ENCODE results near the gene PLK5.

Gene PLK5

GRCh38 chr19:1510807-1511206, 13.1 kb upstream of the PLK5 start:
- peaks cover 8% of the 10 kb centered on the region for H3K27me3 ChIP-seq (ENCODE audit: insufficient read depth, low read length)
- no peaks in the 10 kb centered on the region for H3K9me2 ChIP-seq (ENCODE audit: low read depth, low read length)
- H3K79me2 ChIP-seq (ENCODE audit: insufficient read depth, low read length): no peaks in the 10 kb centered on the region
- H3K36me3 ChIP-seq (ENCODE audit: insufficient read depth, low read length): no peaks in the 10 kb centered on the region
- H2AFZ ChIP-seq (ENCODE audit: low read length): no peak overlapping the region
- no peaks in the 10 kb centered on the region for H3K4me1 ChIP-seq (ENCODE audit: insufficient read depth, low read length, severe bottlenecking)
- H3K4me3 ChIP-seq (ENCODE audit: low read depth, low read length, poor library complexity, severe bottlenecking): no peak overlapping the region
- no peaks in the 10 kb centered on the region for H4K20me1 ChIP-seq (ENCODE audit: insufficient read depth, low read length)
- no peak for TF ChIP-seq CTCF (IDR thresholded peaks at IDR 0.05; ENCODE audit: low read length)
- no peak for TF ChIP-seq EZH2 (IDR thresholded peaks at IDR 0.05; ENCODE audit: borderline replicate concordance, low read length)
- no peak overlapping the region for H3K9ac ChIP-seq (ENCODE audit: low read length)
- no peaks in the 10 kb centered on the region for H3F3A ChIP-seq (ENCODE audit: insufficient read depth, low read length)
- H3K27ac ChIP-seq (ENCODE audit: low read depth, low read length, poor library complexity, severe bottlenecking): no peak overlapping the region
- no peak overlapping the region for H3K4me2 ChIP-seq (ENCODE audit: low read length)
- H3K9me3 ChIP-seq (ENCODE audit: low read length): no peaks in the 10 kb centered on the region

- Histone ChIP-seq H3K27ac (ENCODE audit: low read depth, low read length, poor library complexity, severe bottlenecking) (no peak overlapping the region), H3K4me3 (ENCODE audit: low read depth, low read length, poor library complexity, severe bottlenecking) (no peak overlapping the region), H3K9me3 (ENCODE audit: low read length) (no peaks in the 10 kb centered on the region), H3K27me3 (ENCODE audit: insufficient read depth, low read length) (peaks cover 8% of the 10 kb centered on the region), H3K4me2 (ENCODE audit: low read length) (no peak overlapping the region), H2AFZ (ENCODE audit: low read length) (no peak overlapping the region), H3F3A (ENCODE audit: insufficient read depth, low read length) (no peaks in the 10 kb centered on the region), H3K79me2 (ENCODE audit: insufficient read depth, low read length) (no peaks in the 10 kb centered on the region), H3K9me2 (ENCODE audit: low read depth, low read length) (no peaks in the 10 kb centered on the region), H4K20me1 (ENCODE audit: insufficient read depth, low read length) (no peaks in the 10 kb centered on the region), H3K36me3 (ENCODE audit: insufficient read depth, low read length) (no peaks in the 10 kb centered on the region), H3K9ac (ENCODE audit: low read length) (no peak overlapping the region), H3K4me1 (ENCODE audit: insufficient read depth, low read length, severe bottlenecking) (no peaks in the 10 kb centered on the region)
- TF ChIP-seq CTCF (IDR thresholded peaks at IDR 0.05; ENCODE audit: low read length) (no peak), EZH2 (IDR thresholded peaks at IDR 0.05; ENCODE audit: borderline replicate concordance, low read length) (no peak)
These were observed 12.3 kb upstream of the PLK5 start for GRCh38 chr19:1511318-1512317.

- Histone ChIP-seq H3K4me1 (ENCODE audit: insufficient read depth, low read length, severe bottlenecking) (no peaks in the 10 kb centered on the region), H3K9ac (ENCODE audit: low read length) (no peak within 1 kb of the TSS), H3F3A (ENCODE audit: insufficient read depth, low read length) (no peaks in the 10 kb centered on the region), H3K27ac (ENCODE audit: low read depth, low read length, poor library complexity, severe bottlenecking) (no peak within 1 kb of the TSS), H3K79me2 (ENCODE audit: insufficient read depth, low read length) (no peaks in the 10 kb centered on the region), H3K9me3 (ENCODE audit: low read length) (no peaks in the 10 kb centered on the region), H3K9me2 (ENCODE audit: low read depth, low read length) (no peaks in the 10 kb centered on the region), H3K36me3 (ENCODE audit: insufficient read depth, low read length) (no peaks in the 10 kb centered on the region), H4K20me1 (ENCODE audit: insufficient read depth, low read length) (no peaks in the 10 kb centered on the region), H2AFZ (ENCODE audit: low read length) (no peak within 1 kb of the TSS), H3K4me2 (ENCODE audit: low read length) (peak within 1 kb of the TSS; percentile 40; the same call in 1 of the 2 replicates), H3K27me3 (ENCODE audit: insufficient read depth, low read length) (peaks cover 8% of the 10 kb centered on the region), H3K4me3 (ENCODE audit: low read depth, low read length, poor library complexity, severe bottlenecking) (no peak within 1 kb of the TSS)
- TF ChIP-seq EZH2 (IDR thresholded peaks at IDR 0.05; ENCODE audit: borderline replicate concordance, low read length): no peak
- TF ChIP-seq CTCF (IDR thresholded peaks at IDR 0.05; ENCODE audit: low read length): no peak
These were observed 11.0 kb upstream of the PLK5 start, which contains the start of gene ADAMTSL5 for GRCh38 chr19:1512671-1513498. Gene ADAMTSL5, minus strand, starts transcription at chr19:1513019. Its CDS starts 2,076 bp downstream, at chr19:1510943.

Measured in OCI-LY1 (cell line).